Amniotic epithelial cell (primary cell): Measurements from ENCODE around the gene UNC13C.
"Not testable (repeated sequence)": the region's sequence is repeated elsewhere in the genome, so short reads cannot be mapped to it uniquely, and the experiment has no call there.

ENCODE experiments used
- DNase-seq: peaks from one replicate; pipeline ENCODE4 v3.0.0-alpha.2; 2010; ENCODE audit warnings: low read depth

The UNC13C gene

DNA sequence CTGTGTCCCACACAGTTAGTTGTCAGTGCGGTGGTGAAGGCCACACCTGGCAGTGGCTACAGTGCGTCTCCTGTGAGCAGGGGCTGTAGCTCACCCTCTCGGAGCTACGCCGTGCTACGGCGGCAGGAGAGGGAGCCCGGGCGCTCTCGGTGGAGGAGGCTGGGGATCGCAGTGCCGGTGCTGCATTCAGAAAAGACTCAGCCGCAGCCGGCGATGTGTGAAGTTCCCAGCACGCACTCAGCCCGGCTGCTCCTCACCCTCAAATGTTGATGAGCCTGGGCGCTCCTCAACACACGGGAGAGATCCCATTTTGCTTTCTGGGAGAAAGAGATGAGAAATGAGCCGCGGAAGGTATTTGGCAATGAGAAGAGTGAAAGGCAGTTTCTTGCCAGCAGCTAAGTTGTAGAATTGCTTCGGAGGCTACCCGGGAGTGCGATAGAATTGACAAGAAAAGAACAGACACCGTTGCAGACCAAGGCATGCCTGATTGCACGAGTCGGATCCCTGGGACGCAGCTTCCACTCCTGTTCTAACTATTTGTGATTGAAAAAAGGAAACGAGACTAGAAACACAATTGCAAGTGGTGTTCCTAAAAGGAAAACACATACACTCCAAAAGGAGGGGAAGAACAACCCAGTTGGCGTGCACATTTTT lies at the start of gene UNC13C:
Gene UNC13C (plus strand): TSS at position 189 of the 654 bp plus-strand sequence. CDS start 34,463 bp downstream, outside the sequence.
- DNase-seq, result no peak

DNA sequence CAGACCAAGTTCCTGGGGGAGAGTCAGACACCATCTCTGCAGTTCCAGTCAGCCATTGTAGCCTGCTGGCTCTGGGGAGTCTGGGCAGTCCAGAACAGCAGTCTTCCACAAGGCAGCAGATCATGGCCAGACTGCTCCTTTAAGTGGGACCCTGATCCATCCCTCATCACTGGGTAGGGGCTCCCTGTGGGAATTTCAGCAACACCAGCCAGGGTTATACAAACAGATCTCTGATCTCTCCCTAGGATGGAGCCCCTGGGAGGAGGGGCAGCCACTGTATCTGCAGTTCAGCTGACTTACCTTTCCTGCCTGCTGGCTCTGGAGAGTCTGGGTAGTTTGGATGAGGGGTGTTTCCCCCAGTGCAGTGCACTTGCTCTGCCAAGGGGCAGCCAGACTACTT lies 42.1 kb upstream of the UNC13C start:
- DNase-seq, result no peak

- DNase-seq, result not testable (repeated sequence)
These were observed 40.6 kb upstream of the UNC13C start for GRCh38 chr15:53937632-53938031.

DNA sequence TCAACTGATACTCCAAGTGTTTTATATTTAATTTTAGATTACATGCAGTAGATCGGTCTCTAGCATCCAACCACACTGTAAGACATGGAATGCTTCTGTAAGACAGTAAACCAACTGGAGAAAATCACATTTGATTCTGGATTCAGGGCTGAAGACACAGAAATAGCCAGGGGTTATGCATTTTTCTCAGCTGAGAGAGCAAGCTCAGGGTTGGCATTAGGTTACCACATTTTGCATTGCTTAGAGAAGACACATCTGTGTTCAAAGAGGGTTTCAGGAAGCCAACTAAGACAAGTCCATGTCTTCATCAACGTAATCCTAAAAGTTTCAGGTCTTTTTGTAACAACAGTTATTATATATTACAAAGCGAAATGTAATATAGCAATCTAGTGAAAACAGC lies 27.7 kb upstream of the UNC13C start:
- no peak for DNase-seq

GRCh38 chr15:53955396-53955795 lies 22.8 kb upstream of the UNC13C start:
- DNase-seq, result no peak

DNA sequence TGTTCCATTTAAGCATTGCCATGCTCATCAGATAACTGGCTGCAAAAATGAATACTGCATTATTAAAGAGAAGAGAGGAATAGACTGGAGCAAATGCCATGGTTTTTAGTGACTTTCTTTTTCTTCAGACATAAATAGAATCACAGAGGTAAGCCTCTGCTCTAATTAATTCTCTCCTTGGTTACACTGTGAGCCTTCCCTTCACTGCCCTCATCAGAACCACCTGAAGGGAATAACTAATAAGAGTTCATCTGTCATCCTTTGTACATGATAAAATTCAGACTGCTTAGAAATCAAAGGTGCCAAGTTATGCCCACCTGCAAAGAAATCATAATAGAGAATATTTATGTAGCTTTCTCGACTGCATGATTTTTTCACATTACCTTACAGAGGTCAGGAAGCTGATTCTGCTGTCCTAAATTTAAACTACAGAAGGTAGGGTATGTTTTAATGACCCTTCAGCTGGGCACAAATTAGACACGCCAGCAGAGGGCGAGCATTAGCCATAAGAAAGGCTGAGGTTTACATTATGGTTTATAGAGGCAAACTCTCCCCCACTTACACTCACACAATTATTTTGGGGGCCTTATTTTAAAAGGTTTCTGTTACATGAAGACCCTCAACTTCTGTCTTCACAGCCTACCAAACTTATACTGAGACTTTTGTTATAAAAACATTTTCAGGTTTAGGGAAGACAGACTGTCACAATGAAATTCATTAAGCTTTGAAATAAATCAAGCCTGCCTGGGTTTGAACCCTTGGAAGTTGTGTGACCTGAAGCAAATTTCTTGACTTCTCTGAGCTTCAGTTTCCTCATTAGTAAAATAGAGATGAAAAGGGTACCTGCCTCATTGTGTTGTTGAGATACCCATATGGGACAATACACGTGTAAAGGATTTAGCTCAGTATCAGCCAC lies 15.3 kb upstream of the UNC13C start:
- no peak for DNase-seq

GRCh38 chr15:53963801-53964200 lies 14.4 kb upstream of the UNC13C start:
- no peak for DNase-seq

DNA sequence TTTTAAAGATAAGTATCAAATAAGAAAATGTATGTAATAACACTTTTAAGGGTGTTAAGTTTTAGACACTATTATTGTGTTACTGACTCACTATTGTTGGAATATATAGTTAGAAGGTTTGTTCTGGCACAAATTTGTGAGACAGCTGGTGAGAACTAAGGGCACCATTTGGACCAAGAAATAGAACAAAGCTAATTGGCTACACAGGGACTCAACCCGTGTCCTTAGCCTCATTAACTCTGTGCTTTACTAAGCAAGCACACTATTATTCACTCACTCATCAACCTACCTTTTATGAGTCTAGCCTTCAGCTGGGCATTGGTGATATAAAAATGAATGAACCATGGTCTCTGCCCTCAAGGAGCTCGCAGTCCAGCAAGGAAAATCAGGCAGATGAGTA lies 4.1 kb upstream of the UNC13C start:
- DNase-seq, result no peak

DNA sequence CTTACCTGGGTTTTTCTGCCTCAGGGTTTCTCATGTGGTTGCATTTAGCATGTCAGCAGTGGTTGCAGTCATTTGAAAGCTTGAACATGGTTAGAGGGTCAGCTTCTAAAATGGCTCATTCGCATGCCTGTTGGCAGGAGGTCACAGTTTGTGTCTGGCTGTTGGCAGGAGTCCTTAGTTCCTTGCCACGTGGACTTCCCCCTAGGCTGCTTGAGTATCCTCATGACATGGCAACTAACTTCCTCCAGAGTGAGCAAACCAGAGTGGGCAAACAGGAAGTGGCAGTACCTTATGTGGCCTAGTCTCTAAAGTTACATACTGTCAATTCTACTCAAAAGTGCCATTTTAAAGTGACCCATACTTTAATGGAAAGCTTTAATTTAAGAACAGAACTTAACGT lies 3.4 kb upstream of the UNC13C start:
- DNase-seq, result no peak

DNA sequence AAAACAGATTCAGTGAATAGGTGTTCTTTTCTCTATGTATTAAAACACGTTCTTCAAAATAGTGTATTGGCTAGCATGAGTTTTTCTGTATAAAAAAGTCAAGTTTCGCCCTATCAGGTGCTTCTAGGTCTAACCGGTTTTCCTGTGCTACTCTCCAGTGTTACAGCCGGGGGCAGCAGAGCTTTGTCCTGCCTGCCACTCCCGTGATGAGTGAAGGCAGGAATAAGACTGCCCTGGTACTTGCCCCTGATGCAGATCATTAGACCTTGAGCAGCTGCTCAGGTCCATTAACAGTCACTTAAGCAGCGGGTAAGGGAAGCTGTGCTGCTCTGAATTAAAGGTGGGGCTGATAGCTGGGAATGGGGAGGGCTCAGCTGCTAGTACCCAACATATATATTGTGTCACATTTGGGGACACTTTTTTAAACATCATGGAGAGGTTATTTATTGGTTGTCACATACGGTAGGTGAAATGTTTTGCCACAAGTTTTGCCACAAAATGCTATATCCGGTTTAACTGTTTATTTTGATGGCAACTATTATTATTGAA lies 1.3 kb upstream of the UNC13C start:
- DNase-seq, result no peak

GRCh38 chr15:53979051-53979788 lies 979 bp downstream of the UNC13C start:
- DNase-seq, result no peak

- DNase-seq, result no peak
These were observed 1.8 kb downstream of the UNC13C start for GRCh38 chr15:53980021-53980420.

DNA sequence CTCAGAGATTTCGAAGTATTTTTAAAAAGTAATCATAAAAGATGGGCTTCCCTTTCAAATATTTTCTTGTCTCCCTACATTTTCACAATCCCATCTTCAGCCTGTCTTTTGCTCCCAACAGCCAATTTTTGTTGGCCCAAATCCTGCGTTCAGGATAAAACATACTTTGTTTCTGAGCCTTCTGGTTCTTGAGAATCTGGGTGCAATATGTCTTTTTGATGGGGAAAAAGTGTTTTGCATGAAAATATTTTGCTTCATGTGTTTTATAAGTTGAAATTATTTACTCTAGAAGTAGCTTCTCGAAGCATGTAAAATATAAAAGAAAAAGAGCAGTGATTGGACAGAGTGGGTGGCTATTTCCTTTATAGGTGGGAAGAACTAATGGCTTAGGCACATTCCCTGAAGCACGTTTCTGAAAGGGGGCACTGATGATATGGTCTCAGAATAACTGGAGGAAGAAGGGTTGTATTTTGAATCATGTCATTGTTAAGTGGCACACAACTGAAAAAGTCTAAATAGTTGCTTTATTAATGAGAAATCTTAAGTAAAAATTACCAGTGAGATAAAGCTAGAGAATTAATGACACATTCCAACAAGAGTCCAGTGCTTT lies 3.9 kb downstream of the UNC13C start:
- DNase-seq, result no peak

DNA sequence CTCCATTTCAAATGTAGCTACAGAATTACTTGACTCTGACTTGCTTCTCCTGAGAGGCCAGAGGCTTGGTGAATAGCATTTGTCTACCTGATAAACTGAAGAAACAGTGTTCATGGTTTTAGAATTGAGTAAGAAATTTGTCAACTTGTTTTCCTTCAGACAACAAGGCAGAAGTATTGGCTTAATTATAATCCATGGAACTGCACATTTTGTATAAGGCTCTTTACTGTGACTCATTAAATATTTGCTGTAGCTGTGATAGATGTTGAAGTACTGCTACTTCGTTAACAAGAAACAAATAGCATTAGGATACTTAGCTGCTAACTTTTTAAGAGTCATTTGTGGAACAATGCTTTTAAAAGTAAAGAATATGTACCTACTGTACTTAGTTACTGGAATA lies 4.6 kb downstream of the UNC13C start:
- no peak for DNase-seq

DNA sequence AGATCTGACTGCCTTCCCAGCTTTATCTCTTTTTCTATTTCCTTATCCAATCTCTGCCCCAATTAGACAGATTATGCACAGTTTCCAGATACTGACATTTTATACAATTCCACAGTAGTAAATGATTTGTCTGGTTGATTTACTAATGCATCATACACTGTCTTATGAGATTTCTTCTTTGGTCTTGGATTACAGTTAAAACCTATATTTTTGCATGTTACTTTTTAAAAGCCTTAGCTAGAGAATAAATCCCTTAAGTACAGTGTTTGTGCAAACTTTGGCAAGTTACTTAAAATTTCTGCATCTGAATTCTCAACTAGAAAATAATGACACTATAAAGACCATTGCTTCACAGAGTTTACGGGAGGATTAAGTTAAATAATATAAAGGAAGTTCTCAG lies 6.0 kb downstream of the UNC13C start:
- DNase-seq, result no peak

- DNase-seq, result no peak
These were observed 7.3 kb downstream of the UNC13C start for GRCh38 chr15:53985562-53985961.

GRCh38 chr15:53987480-53987879 lies 9.2 kb downstream of the UNC13C start:
- DNase-seq, result no peak

DNA sequence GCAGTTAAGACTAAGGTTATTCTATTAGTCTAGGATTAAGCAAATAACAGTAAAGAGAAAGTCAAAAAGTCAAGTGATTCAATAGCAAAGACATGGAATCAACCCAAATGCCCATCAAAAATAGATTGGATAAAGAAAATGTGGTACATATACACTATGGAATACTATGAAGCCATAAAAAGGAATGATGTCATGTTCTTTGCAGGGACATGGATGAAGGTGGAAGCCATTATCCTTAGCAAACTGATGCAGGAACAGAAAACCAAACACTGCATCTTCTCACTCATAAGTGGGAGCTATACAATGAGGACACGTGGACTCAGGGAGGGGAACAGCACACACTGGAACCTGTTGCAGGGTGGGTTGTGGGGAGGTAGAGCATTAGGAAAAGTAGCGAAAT lies 29.0 kb downstream of the UNC13C start:
- no peak for DNase-seq

DNA sequence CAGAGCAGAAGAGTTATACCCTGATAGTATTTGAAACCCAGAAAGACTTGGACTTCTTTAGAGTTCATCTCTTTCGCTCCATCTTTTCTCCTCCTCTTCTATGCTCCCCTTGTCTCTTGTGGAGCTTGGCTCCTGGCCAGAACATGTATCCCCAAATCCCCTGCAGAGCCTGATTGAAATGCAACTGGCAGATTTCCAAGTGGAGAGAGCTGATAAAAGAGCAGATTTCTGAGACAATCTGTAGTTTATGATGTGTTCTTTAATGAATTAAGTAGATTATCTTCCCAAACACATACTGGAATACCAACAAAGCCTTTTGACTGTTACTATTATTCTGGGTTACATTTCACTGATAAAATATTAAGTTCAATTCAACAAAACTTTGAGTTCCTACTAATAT lies 33.4 kb downstream of the UNC13C start:
- DNase-seq, result no peak

DNA sequence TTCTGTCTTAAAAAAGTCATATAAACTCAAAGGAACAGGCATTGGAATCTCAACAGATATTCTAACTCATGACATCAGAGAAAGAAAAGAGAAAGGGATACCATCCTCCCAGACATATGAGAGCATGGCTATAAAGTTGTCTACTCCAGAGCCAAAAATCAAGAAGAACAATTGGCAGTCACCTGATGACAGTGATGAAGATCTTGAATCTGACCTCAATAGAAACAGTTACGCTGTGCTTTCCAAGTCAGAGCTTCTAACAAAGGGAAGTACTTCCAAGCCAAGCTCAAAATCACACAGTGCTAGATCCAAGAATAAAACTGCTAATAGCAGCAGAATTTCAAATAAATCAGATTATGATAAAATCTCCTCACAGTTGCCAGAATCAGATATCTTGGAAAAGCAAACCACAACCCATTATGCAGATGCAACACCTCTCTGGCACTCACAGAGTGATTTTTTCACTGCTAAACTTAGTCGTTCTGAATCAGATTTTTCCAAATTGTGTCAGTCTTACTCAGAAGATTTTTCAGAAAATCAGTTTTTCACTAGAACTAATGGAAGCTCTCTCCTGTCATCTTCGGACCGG lies 35.9 kb downstream of the UNC13C start:
- DNase-seq, result no peak

GRCh38 chr15:54017251-54017650 lies 39.0 kb downstream of the UNC13C start:
- DNase-seq, result no peak

DNA sequence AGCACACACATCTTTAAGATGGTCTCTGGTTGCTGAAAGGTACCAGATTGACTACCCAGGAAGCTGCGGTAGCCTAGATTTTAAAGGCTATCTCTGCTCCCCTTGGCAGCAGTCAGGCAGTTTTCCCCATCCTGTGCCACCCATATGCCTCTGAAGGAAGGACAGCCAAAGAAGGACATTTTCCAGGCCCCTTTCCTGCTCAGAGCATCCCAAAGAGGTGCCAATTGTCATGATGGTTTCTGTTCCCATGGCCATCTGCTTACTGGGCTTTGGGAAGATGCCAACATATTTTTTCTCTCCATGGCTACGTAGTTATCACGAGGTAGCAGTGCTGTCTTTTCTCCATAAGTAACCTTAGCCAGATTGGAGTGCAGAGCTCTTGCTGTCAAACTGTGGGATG lies 39.7 kb downstream of the UNC13C start:
- no peak for DNase-seq
